ENCODE results near the gene PGBD4.

PGBD4 gene

DNA sequence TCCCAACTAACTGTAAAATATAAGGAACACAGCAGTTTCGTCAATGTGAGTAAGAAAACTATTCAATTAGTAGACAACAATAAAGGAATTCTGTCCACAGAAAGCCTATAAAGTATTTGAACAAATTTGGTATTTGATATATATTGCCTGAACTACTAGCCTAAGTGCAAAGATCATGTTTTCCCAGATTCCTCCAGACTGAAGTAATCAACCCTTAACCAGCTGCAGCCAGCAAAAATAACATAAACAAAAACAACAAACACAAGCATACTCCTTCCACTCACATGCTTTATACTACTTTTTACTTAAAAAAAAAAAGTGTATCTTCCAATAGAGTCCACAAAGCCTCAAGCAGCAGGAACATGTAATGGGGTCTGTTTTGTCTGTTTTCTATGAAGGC lies 24.1 kb downstream of the PGBD4 start:
- TF ChIP-seq TAF1 (IDR thresholded peaks at IDR 0.05; ENCODE audit: low read depth, low read length) (no peak), PAX5 (IDR thresholded peaks at IDR 0.05; ENCODE audit: insufficient read depth, low read length, severe bottlenecking) (no peak), POLR2AphosphoS5 (IDR thresholded peaks at IDR 0.05; ENCODE audit: low read depth, low read length) (no peak), POU2F2 (IDR thresholded peaks at IDR 0.05; ENCODE audit: low read depth, low read length) (no peak), SPI1 (IDR thresholded peaks at IDR 0.05; ENCODE audit: low read depth, low read length) (no peak), POLR2A (IDR thresholded peaks at IDR 0.05; ENCODE audit: low read depth, low read length) (no peak)
- FAIRE-seq = no peak
- DNase-seq (ENCODE audit: insufficient read length, low spot score) = no peak

DNA sequence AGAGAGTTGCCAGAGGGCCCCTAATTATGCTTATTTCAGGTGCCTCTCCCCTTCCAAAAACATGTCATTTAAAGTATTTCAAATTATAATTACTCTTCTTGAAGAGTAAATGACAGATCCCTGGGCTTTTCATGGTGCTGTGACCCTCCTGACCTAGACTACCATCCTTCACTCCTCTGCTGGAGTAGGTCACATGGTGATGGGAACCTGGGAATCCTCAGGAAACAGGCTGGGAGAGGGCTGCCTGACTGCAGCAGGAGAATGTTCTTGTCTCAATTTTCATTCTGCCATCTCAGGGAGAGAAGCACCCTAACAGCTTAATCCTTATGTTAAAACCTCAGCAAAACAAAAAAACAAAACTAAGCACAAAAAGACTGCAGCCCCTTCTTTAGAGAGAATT lies 24.6 kb downstream of the PGBD4 start:
- DNase-seq (ENCODE audit: insufficient read length, low spot score) = no peak
- no peak for FAIRE-seq

DNA sequence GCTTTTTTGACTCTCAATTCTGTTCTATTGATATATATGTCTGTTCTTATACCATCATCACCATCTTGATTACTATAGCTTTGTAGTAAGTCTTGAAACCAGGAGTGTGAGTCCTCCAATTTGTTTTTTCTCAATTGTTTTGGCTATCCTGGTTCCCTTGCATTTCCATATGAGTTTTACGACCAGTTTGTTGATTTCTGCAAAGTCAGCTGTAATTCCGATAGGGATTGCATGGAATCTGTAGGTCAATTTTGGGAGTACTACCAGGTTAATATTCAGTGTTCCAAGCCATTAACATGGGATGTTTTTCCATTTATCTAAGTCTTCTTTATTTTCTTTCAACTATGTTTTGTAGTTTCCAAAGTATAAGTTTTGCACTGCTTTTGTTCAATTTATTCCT lies 27.0 kb downstream of the PGBD4 start:
- FAIRE-seq (no peak), DNase-seq (ENCODE audit: insufficient read length, low spot score) (no peak)
- TF ChIP-seq PAX5 (IDR thresholded peaks at IDR 0.05; ENCODE audit: insufficient read depth, low read length, severe bottlenecking) = no peak
- TF ChIP-seq SPI1 (IDR thresholded peaks at IDR 0.05; ENCODE audit: low read depth, low read length) = no peak
- TF ChIP-seq POLR2AphosphoS5 (IDR thresholded peaks at IDR 0.05; ENCODE audit: low read depth, low read length) = no peak
- no peak for TF ChIP-seq POU2F2 (IDR thresholded peaks at IDR 0.05; ENCODE audit: low read depth, low read length)
- TF ChIP-seq TAF1 (IDR thresholded peaks at IDR 0.05; ENCODE audit: low read depth, low read length) = no peak
- no peak for TF ChIP-seq POLR2A (IDR thresholded peaks at IDR 0.05; ENCODE audit: low read depth, low read length)

More for the DNA sequence above, 24.6 kb downstream of the PGBD4 start:
- no peak for TF ChIP-seq POLR2AphosphoS5 (IDR thresholded peaks at IDR 0.05; ENCODE audit: low read depth, low read length)
- no peak for TF ChIP-seq TAF1 (IDR thresholded peaks at IDR 0.05; ENCODE audit: low read depth, low read length)
- no peak for TF ChIP-seq POLR2A (IDR thresholded peaks at IDR 0.05; ENCODE audit: low read depth, low read length)
- no peak for TF ChIP-seq POU2F2 (IDR thresholded peaks at IDR 0.05; ENCODE audit: low read depth, low read length)
- TF ChIP-seq PAX5 (IDR thresholded peaks at IDR 0.05; ENCODE audit: insufficient read depth, low read length, severe bottlenecking) = no peak
- TF ChIP-seq SPI1 (IDR thresholded peaks at IDR 0.05; ENCODE audit: low read depth, low read length) = no peak

DNA sequence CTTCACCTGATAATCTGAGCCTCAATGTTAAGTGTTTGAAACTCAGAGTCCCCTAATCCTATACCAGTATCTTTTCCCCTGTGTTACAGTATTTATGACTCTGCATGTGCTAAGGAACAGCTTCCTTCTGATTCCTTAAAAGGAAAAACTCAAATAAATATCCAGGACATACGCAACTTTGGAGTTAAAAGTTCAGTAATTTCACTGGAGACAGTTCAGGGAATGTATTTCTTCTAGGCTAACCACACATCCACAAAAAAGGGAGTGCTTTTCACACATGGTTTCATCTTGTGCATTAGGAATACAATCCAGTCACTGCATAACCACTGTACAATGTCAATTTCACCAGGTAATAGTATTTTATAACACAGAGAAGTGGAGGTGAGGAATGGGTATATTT lies 31.0 kb downstream of the PGBD4 start:
- FAIRE-seq = no peak
- TF ChIP-seq POLR2A (IDR thresholded peaks at IDR 0.05; ENCODE audit: low read depth, low read length) (no peak), POU2F2 (IDR thresholded peaks at IDR 0.05; ENCODE audit: low read depth, low read length) (no peak), SPI1 (IDR thresholded peaks at IDR 0.05; ENCODE audit: low read depth, low read length) (no peak), POLR2AphosphoS5 (IDR thresholded peaks at IDR 0.05; ENCODE audit: low read depth, low read length) (no peak), PAX5 (IDR thresholded peaks at IDR 0.05; ENCODE audit: insufficient read depth, low read length, severe bottlenecking) (no peak), TAF1 (IDR thresholded peaks at IDR 0.05; ENCODE audit: low read depth, low read length) (no peak)
- no peak for DNase-seq (ENCODE audit: insufficient read length, low spot score)

DNA sequence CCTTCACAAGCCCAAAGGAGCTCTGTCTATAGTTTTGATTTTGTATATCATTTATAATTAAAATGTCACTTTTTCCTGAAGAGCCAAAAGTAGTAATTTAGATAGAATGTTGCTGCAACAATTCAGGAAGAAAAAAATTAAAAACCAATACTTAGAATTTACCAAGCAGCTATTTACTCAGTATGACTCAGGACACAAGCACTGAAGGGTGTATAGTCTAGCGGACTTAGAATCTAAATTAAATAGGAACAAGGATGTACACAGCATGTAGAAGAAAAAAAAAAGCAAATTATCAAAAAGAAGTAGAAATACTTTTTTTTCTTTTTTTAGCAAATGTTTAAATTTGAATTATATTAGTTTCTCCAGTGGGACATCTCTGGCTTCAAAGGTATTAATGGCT lies 31.6 kb downstream of the PGBD4 start:
- no peak for FAIRE-seq
- TF ChIP-seq PAX5 (IDR thresholded peaks at IDR 0.05; ENCODE audit: insufficient read depth, low read length, severe bottlenecking) (no peak), POLR2AphosphoS5 (IDR thresholded peaks at IDR 0.05; ENCODE audit: low read depth, low read length) (no peak), SPI1 (IDR thresholded peaks at IDR 0.05; ENCODE audit: low read depth, low read length) (no peak)
- no peak for DNase-seq (ENCODE audit: insufficient read length, low spot score)

DNA sequence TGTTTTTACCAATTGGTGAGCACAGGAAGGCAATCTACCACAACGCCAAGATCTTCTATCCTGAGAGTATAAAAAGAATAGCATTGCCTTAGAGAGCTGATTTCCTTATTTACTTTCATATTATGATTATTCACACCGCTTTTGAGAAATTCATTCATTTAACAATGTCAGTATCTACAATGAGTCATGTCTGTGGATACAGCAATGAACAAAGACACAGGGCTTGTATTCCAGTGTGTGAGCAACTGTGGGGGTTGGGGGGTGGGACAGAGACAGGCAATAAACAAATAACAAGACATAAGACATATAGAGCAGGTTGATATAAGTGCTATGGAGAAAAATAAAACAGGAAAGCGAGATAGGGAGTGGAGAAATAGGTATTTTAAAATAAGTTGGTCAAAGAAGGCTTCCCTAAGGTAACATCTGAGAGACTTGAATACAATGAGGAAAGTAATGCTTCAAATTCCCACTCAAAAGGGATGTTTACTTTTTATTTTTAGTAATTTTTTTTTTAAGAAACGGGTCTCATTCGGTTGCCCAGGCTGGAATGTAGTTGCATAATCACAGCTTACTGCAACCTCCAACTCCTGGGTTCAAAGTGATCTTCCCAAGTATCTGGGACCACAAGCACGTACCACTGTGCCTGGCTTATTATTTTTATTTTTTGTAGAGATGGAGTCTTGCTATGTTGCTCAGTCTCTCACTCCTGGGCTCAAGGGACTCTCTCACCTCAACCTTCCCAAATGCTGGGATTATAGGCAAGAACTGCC lies 45.7 kb downstream of the PGBD4 start:
- DNase-seq (ENCODE audit: insufficient read length, low spot score) (no peak), FAIRE-seq (no peak)
- TF ChIP-seq SPI1 (IDR thresholded peaks at IDR 0.05; ENCODE audit: low read depth, low read length) (no peak), POU2F2 (IDR thresholded peaks at IDR 0.05; ENCODE audit: low read depth, low read length) (no peak), POLR2AphosphoS5 (IDR thresholded peaks at IDR 0.05; ENCODE audit: low read depth, low read length) (no peak)

DNA sequence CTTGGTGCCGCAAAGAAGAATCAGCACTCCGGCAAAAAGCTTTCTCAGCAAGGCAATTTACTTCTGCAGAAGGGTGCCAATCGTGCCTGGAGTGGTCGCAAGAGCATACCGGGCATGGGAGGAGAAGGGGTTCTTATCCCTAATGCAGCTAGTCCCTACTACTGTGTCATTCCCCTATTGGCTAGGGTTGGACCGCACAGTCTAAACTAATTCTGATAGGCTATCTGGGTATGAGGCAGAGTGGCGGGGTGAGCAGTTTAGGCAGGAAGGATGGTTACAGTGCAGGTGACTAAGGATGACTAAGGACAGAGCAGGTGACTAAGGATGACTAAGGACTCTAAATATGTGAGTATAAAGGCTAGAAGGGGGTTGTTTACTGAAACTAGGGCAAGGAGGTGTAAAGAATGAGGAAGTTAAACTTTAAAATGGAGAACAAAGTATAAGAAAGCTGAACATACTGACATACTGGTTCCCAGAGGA lies 52.9 kb downstream of the PGBD4 start:
- DNase-seq (ENCODE audit: insufficient read length, low spot score) = no peak

DNA sequence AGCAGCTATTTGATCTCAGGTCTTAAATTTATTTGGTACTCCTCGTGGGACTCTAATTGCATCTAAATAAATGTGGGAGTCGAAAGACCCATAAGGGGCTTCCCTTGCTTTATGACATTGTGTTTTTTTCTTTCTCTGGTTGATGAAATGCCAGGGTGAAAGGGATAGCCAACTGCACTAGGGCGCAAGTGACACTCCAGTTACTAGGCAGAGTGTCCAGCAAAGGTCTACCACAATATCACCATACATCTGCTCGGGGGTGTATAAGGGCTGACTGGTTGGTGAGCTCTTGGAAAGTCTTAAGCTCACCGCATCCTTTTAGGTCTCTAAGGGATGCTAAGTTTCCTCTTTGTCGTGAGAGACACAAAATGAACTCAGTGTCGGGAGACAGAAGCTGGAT lies 54.0 kb downstream of the PGBD4 start:
- DNase-seq (ENCODE audit: insufficient read length, low spot score) (no peak), FAIRE-seq (no peak)
- TF ChIP-seq PAX5 (IDR thresholded peaks at IDR 0.05; ENCODE audit: insufficient read depth, low read length, severe bottlenecking) = no peak
- no peak for TF ChIP-seq POU2F2 (IDR thresholded peaks at IDR 0.05; ENCODE audit: low read depth, low read length)
- TF ChIP-seq POLR2AphosphoS5 (IDR thresholded peaks at IDR 0.05; ENCODE audit: low read depth, low read length) = no peak
- TF ChIP-seq SPI1 (IDR thresholded peaks at IDR 0.05; ENCODE audit: low read depth, low read length) = no peak
- TF ChIP-seq TAF1 (IDR thresholded peaks at IDR 0.05; ENCODE audit: low read depth, low read length) = no peak
- TF ChIP-seq POLR2A (IDR thresholded peaks at IDR 0.05; ENCODE audit: low read depth, low read length) = no peak

More for the DNA sequence above, 52.9 kb downstream of the PGBD4 start:
- TF ChIP-seq PAX5 (IDR thresholded peaks at IDR 0.05; ENCODE audit: insufficient read depth, low read length, severe bottlenecking) (no peak), SPI1 (IDR thresholded peaks at IDR 0.05; ENCODE audit: low read depth, low read length) (0 out of 2 replicates have a peak, but pooled peaks have one; percentile 1), POLR2A (IDR thresholded peaks at IDR 0.05; ENCODE audit: low read depth, low read length) (no peak), POU2F2 (IDR thresholded peaks at IDR 0.05; ENCODE audit: low read depth, low read length) (no peak)
- no peak for FAIRE-seq
